PFSK-1 (cell line): ENCODE measurements around the gene DDX25.

Experiments
- POLR2AphosphoS5 ChIP-seq: IDR thresholded peaks from 2 replicates; pipeline ENCODE4 v1.6.1; 2012; ENCODE audit warnings: low read depth, mild to moderate bottlenecking, control low read depth, low read length, moderate library complexity
- SIN3A ChIP-seq: IDR thresholded peaks from 2 replicates; pipeline ENCODE4 v1.6.1; 2012; ENCODE audit warnings: mild to moderate bottlenecking, low read length, moderate library complexity, borderline replicate concordance; ENCODE audit not compliant: insufficient read depth
- TAF1 ChIP-seq: IDR thresholded peaks from 2 replicates; pipeline ENCODE4 v1.6.1; 2012; ENCODE audit warnings: low read length, control low read depth, borderline replicate concordance; ENCODE audit not compliant: insufficient read depth
- TF ChIP-seq, protein P1 (sequence below), 2 experiments: IDR thresholded peaks; 2 replicates each; pipeline versions ENCODE4 v1.6.1 to v1.8.0; 2011 to 2012; ENCODE audit warnings: low read depth in 2 of 2, low read length in 2 of 2, control low read depth in 1 of 2, inconsistent platforms in 1 of 2, mild to moderate bottlenecking in 1 of 2, moderate library complexity in 1 of 2; ENCODE audit not compliant: insufficient read depth in 1 of 2

DNA sequence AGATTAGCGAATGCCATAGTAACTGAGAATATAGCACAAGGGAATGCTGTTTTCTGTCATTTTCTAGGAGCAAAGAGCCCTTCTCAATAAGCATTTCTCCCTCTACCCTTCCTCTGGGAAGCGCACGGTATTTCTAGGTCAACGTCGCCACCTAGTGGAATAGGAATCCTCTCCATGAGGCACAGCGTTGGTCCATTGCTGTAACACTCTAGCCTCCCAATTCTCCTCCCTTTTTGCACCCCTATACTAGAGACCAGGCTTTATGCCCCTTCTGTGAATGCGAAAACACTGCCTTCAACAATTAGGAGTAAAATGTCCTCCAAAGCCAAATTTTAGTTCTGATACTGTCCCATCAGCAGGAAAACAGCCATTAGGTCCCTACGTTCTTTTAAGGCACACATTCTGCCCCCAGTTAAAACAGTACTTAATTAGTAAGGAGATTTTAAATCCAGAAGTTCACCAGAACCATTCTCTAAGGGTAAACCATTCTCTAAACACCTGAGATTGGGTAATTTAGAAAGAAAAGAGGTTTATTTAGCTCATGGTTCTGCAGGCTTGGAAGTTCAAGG is 29.7 kb upstream of the DDX25 start:
- TF ChIP-seq, protein P1, sequence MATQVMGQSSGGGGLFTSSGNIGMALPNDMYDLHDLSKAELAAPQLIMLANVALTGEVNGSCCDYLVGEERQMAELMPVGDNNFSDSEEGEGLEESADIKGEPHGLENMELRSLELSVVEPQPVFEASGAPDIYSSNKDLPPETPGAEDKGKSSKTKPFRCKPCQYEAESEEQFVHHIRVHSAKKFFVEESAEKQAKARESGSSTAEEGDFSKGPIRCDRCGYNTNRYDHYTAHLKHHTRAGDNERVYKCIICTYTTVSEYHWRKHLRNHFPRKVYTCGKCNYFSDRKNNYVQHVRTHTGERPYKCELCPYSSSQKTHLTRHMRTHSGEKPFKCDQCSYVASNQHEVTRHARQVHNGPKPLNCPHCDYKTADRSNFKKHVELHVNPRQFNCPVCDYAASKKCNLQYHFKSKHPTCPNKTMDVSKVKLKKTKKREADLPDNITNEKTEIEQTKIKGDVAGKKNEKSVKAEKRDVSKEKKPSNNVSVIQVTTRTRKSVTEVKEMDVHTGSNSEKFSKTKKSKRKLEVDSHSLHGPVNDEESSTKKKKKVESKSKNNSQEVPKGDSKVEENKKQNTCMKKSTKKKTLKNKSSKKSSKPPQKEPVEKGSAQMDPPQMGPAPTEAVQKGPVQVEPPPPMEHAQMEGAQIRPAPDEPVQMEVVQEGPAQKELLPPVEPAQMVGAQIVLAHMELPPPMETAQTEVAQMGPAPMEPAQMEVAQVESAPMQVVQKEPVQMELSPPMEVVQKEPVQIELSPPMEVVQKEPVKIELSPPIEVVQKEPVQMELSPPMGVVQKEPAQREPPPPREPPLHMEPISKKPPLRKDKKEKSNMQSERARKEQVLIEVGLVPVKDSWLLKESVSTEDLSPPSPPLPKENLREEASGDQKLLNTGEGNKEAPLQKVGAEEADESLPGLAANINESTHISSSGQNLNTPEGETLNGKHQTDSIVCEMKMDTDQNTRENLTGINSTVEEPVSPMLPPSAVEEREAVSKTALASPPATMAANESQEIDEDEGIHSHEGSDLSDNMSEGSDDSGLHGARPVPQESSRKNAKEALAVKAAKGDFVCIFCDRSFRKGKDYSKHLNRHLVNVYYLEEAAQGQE (IDR thresholded peaks at IDR 0.05; ENCODE audit: insufficient read depth in 1 of 2, low read depth in 2 of 2, low read length in 2 of 2): no peak
- TF ChIP-seq TAF1: no peak
- no peak for TF ChIP-seq POLR2AphosphoS5
- TF ChIP-seq SIN3A: no peak
